Smooth muscle cell (in vitro differentiated cells): ENCODE results near the gene GJB3. TPM values are rescaled to one million over a fixed set of nuclear protein-coding genes. Genes with fewer than 3 reads are reported as not detected.

Source experiments
- DNase-seq: peaks from one replicate; lab custom pipeline; 2025; ENCODE audit not compliant: unreplicated experiment; lab: John Stamatoyannopoulos, UW
- H2AFZ ChIP-seq: fragments of 200-600 bp; sonication (generic); 2 replicates; pipeline ENCODE4 v1.6.0; 2016; ENCODE audit warnings: antibody characterized with exemption, low read depth, mild to moderate bottlenecking
- H3F3A ChIP-seq: fragments of 200-600 bp; sonication (generic); 2 replicates; pipeline ENCODE4 v1.6.0; 2017; ENCODE audit warnings: antibody characterized with exemption, low read depth
- H3K27ac ChIP-seq: fragments of 200-600 bp; sonication (generic); 2 replicates; pipeline ENCODE4 v1.5.1; 2016; ENCODE audit warnings: low read depth, mild to moderate bottlenecking
- H3K27me3 ChIP-seq: fragments of 200-600 bp; sonication (generic); 2 replicates; pipeline ENCODE4 v1.6.1; 2016; ENCODE audit warnings: low read depth, mild to moderate bottlenecking
- H3K36me3 ChIP-seq: fragments of 200-600 bp; sonication (generic); 2 replicates; pipeline ENCODE4 v1.5.1; 2016; ENCODE audit warnings: low read depth
- H3K4me1 ChIP-seq: fragments of 200-600 bp; sonication (generic); 2 replicates; pipeline ENCODE4 v1.5.1; 2016; ENCODE audit warnings: low read depth
- H3K4me2 ChIP-seq: fragments of 200-600 bp; sonication (generic); 2 replicates; pipeline ENCODE4 v1.6.0; 2016; ENCODE audit warnings: mild to moderate bottlenecking
- H3K4me3 ChIP-seq: fragments of 200-600 bp; sonication (generic); 2 replicates; pipeline ENCODE4 v1.5.1; 2016; ENCODE audit warnings: mild to moderate bottlenecking
- H3K79me2 ChIP-seq: fragments of 200-600 bp; sonication (generic); 2 replicates; pipeline ENCODE4 v1.6.0; 2016; ENCODE audit warnings: low read depth, mild to moderate bottlenecking
- H3K9ac ChIP-seq: fragments of 200-600 bp; sonication (generic); 2 replicates; pipeline ENCODE4 v1.6.0; 2016; ENCODE audit warnings: low read depth
- H3K9me3 ChIP-seq: fragments of 200-600 bp; sonication (generic); replicated peaks from 2 replicates; pipeline ENCODE4 v1.5.1; 2016; ENCODE audit warnings: low read depth
- H4K20me1 ChIP-seq: fragments of 200-600 bp; sonication (generic); 2 replicates; pipeline ENCODE4 v1.6.0; 2016; ENCODE audit warnings: low read depth
- CTCF ChIP-seq: fragments of 200-600 bp; sonication (generic); IDR thresholded peaks from 2 replicates; pipeline ENCODE4 v1.5.1; 2017; ENCODE audit warnings: borderline replicate concordance, mild to moderate bottlenecking, antibody characterized with exemption; ENCODE audit not compliant: insufficient read depth, poor library complexity, severe bottlenecking
- WGBS: methylation state at CpG from one replicate; pipeline ENCODE4 v1.1.7; 2016; ENCODE audit warnings: low lambda C conversion rate; 5-methylcytosine and 5-hydroxymethylcytosine counted together
- polyA plus RNA-seq: library from polyadenylated mRNA; unstranded; fragments of >200 nt; fragmentation: Nextera tagmentation; extraction: Ambion mirVana; gene quantifications from 2 replicates; pipeline ENCODE4 v1.2.1, GENCODE V29; 2016
- total RNA-seq: library from RNA; depleted of rRNA; stranded (reverse); fragments of >200 nt; gene quantifications from 2 replicates; pipeline ENCODE4 v1.2.3, GENCODE V29; 2014

GJB3 gene
- total and polyA plus RNA-seq, 2 experiments from 2014 or later, result 2.9 to 10.0 TPM

DNA sequence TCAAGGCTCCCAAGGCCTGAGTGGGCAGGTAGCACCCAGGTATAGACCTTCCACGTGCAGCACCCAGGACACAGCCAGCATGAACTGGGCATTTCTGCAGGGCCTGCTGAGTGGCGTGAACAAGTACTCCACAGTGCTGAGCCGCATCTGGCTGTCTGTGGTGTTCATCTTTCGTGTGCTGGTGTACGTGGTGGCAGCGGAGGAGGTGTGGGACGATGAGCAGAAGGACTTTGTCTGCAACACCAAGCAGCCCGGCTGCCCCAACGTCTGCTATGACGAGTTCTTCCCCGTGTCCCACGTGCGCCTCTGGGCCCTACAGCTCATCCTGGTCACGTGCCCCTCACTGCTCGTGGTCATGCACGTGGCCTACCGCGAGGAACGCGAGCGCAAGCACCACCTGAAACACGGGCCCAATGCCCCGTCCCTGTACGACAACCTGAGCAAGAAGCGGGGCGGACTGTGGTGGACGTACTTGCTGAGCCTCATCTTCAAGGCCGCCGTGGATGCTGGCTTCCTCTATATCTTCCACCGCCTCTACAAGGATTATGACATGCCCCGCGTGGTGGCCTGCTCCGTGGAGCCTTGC, 19.7 kb upstream of the GJB3 start:
- no peaks in the 10 kb centered on the region for H3K4me1 ChIP-seq
- H3K9ac ChIP-seq, result no peak overlapping the region
- H2AFZ ChIP-seq, result no peak overlapping the region
- no peak overlapping the region for H3K27ac ChIP-seq
- no peak for TF ChIP-seq CTCF
- H3K4me2 ChIP-seq, result no peak overlapping the region
- H3K36me3 ChIP-seq, result no peaks in the 10 kb centered on the region
- no peaks in the 10 kb centered on the region for H4K20me1 ChIP-seq
- WGBS, result 98% methylated on average over 33 of the region's 33 CpGs
- H3K9me3 ChIP-seq, result no peaks in the 10 kb centered on the region
- no peak for DNase-seq
- H3F3A ChIP-seq, result no peaks in the 10 kb centered on the region
- no peaks in the 10 kb centered on the region for H3K79me2 ChIP-seq
- no peaks in the 10 kb centered on the region for H3K27me3 ChIP-seq
- H3K4me3 ChIP-seq, result no peak overlapping the region

DNA sequence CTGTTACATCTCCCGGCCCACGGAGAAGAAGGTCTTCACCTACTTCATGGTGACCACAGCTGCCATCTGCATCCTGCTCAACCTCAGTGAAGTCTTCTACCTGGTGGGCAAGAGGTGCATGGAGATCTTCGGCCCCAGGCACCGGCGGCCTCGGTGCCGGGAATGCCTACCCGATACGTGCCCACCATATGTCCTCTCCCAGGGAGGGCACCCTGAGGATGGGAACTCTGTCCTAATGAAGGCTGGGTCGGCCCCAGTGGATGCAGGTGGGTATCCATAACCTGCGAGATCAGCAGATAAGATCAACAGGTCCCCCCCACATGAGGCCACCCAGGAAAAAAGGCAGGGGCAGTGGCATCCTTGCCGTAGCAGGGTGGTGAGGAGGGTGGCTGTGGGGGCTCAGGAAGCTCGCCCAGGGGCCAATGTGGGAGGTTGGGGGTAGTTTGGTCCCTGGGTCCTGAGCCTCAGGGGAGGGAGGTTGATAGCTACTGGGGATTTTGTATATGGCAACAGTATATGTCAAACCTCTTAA, 19.2 kb upstream of the GJB3 start:
- H3K79me2 ChIP-seq, result no peaks in the 10 kb centered on the region
- H3K9ac ChIP-seq, result no peak overlapping the region
- 93% methylated on average over 13 of the region's 13 CpGs for WGBS
- H4K20me1 ChIP-seq, result no peaks in the 10 kb centered on the region
- H3K9me3 ChIP-seq, result no peaks in the 10 kb centered on the region
- no peak overlapping the region for H2AFZ ChIP-seq
- H3K36me3 ChIP-seq, result no peaks in the 10 kb centered on the region
- no peaks in the 10 kb centered on the region for H3K4me1 ChIP-seq
- no peaks in the 10 kb centered on the region for H3F3A ChIP-seq
- no peak overlapping the region for H3K4me2 ChIP-seq
- no peak for TF ChIP-seq CTCF
- no peak overlapping the region for H3K27ac ChIP-seq
- H3K27me3 ChIP-seq, result no peaks in the 10 kb centered on the region
- no peak for DNase-seq
- H3K4me3 ChIP-seq, result no peak overlapping the region

DNA sequence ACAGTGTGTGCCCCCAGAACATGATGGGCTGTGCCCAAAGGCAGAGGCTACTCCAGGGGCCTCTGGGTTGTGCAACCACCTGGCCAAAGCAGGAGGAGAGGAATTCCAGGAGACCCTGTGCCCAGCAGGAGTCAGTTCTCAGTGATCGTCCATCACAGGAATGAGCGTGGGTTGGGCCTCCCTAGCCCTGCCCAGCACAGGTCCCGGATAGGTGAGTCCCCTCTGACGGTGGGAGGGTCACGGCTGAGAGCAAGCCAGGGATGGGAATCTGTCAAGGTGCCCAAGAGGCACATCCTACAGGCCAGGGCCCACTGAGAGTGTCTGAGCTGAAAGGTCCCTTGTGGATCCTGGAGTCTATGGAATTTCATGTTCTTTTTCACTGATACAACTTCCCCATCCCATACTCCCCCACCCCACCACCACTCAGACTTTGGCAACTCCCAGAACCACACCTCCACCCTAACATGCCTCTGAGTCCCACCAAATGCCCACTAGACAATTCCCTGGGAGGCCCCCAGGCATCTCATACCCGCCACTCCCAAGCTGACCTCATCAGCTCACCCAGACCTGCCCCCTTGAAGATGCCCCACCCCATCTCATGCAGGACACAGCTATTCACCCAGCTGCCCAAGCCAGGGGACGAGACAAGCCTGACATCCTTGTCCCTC, 18.4 kb upstream of the GJB3 start:
- WGBS, result 67% methylated on average over 7 of the region's 7 CpGs
- Histone ChIP-seq H3K27ac (peak overlapping the region; percentile 86), H3K4me1 (no peaks in the 10 kb centered on the region)

More for the DNA sequence above, 18.4 kb upstream of the GJB3 start:
- no peak for TF ChIP-seq CTCF
- Histone ChIP-seq H3K36me3 (no peaks in the 10 kb centered on the region), H3K27me3 (no peaks in the 10 kb centered on the region), H3F3A (no peaks in the 10 kb centered on the region), H3K9ac (peak overlapping the region; percentile 20), H3K79me2 (no peaks in the 10 kb centered on the region), H2AFZ (no peak overlapping the region), H4K20me1 (no peaks in the 10 kb centered on the region), H3K4me3 (no peak overlapping the region), H3K4me2 (no peak overlapping the region), H3K9me3 (no peaks in the 10 kb centered on the region)
- no peak for DNase-seq
